Upper lobe of right lung (tissue), 1 donor: ENCODE measurements around the gene FGF22. TPM values are rescaled to one million over a fixed set of nuclear protein-coding genes. Genes with fewer than 3 reads are reported as not detected.

ENCODE experiments used
- ATAC-seq: fragments of 200-7000 bp; cut with Tn5 transposase; one replicate; pipeline ENCODE4 v1.9.1; 2020; ENCODE audit warnings: mild to moderate bottlenecking, moderate library complexity
- DNase-seq: peaks from one replicate; pipeline ENCODE4 v3.0.0-alpha.2; 2020
- H3K27ac ChIP-seq: fragments of 200-600 bp; one replicate; pipeline ENCODE4 v1.8.0; 2022
- H3K27me3 ChIP-seq: fragments of 200-600 bp; one replicate; pipeline ENCODE4 v1.8.0; 2022; ENCODE audit warnings: mild to moderate bottlenecking
- H3K36me3 ChIP-seq: fragments of 200-600 bp; one replicate; pipeline ENCODE4 v1.8.0; 2022
- H3K4me1 ChIP-seq: fragments of 200-600 bp; one replicate; pipeline ENCODE4 v1.8.0; 2022
- H3K4me3 ChIP-seq: fragments of 200-600 bp; one replicate; pipeline ENCODE4 v1.8.0; 2022; ENCODE audit warnings: mild to moderate bottlenecking
- H3K9me3 ChIP-seq: fragments of 200-600 bp; one replicate; pipeline ENCODE4 v1.8.0; 2022
- intact Hi-C: fragments of 100-400 bp; cut with DNase I; formaldehyde crosslinking; loops from one replicate; pipeline ENCODE4 v1.11.0; 2022
- total RNA-seq: library from RNA; stranded (reverse); fragmentation: NEBNext Ultra II Directional; extraction: Animal tissue kit (Norgen Biotek cat#: 25700); gene quantifications from one replicate; pipeline ENCODE4 v1.2.1, GENCODE V29; 2021
- TF ChIP-seq, protein P1 (sequence below): fragments of 200-600 bp; IDR thresholded peaks from one replicate; pipeline ENCODE4 v1.8.0; 2022; ENCODE audit warnings: antibody characterized with exemption
- donor health status: DM: no; HTN: yes; CAD: no; lungs with severe emphysema.

The FGF22 gene
- total RNA-seq, 1 donor from 2014 or later, result 0.52 TPM

DNA sequence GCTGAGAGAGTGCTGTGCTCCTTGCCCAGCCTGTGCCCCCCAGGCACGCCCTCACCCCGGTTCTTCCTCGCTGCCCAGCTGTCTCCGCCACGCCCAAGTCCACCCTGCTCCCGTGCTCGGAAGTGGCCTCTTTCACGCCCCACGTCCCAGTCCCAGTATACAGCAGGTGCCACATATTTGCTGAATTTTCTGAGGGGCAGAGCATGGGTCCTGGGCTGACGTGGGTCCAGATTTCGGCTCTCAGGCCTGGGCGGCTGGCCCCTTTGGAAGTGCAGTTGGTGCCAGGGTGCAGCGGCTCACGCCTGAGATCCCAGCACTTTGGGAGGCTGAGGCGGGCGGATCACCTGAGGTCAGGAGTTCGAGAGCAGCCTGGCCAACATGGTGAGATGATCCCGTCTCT is 46.6 kb upstream of the FGF22 start:
- Histone ChIP-seq H3K27me3 (peaks cover 45% of the 10 kb centered on the region), H3K27ac (no peak overlapping the region), H3K9me3 (no peaks in the 10 kb centered on the region), H3K36me3 (no peaks in the 10 kb centered on the region), H3K4me1 (peaks cover 6% of the 10 kb centered on the region), H3K4me3 (no peak overlapping the region)
- intact Hi-C loops, result no loop called here
- DNase-seq (no peak), ATAC-seq (no peak)
- TF ChIP-seq, protein P1, sequence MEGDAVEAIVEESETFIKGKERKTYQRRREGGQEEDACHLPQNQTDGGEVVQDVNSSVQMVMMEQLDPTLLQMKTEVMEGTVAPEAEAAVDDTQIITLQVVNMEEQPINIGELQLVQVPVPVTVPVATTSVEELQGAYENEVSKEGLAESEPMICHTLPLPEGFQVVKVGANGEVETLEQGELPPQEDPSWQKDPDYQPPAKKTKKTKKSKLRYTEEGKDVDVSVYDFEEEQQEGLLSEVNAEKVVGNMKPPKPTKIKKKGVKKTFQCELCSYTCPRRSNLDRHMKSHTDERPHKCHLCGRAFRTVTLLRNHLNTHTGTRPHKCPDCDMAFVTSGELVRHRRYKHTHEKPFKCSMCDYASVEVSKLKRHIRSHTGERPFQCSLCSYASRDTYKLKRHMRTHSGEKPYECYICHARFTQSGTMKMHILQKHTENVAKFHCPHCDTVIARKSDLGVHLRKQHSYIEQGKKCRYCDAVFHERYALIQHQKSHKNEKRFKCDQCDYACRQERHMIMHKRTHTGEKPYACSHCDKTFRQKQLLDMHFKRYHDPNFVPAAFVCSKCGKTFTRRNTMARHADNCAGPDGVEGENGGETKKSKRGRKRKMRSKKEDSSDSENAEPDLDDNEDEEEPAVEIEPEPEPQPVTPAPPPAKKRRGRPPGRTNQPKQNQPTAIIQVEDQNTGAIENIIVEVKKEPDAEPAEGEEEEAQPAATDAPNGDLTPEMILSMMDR, result no peak

GRCh38 chr19:593505-593904 is 46.2 kb upstream of the FGF22 start:
- no peak overlapping the region for H3K27ac ChIP-seq
- no peaks in the 10 kb centered on the region for H3K36me3 ChIP-seq
- TF ChIP-seq, protein P1, result no peak
- H3K4me3 ChIP-seq, result no peak overlapping the region
- no peaks in the 10 kb centered on the region for H3K9me3 ChIP-seq
- DNase-seq (no peak), ATAC-seq (no peak)
- intact Hi-C loops, result no loop called here
- peaks cover 41% of the 10 kb centered on the region for H3K27me3 ChIP-seq
- peaks cover 1% of the 10 kb centered on the region for H3K4me1 ChIP-seq

DNA sequence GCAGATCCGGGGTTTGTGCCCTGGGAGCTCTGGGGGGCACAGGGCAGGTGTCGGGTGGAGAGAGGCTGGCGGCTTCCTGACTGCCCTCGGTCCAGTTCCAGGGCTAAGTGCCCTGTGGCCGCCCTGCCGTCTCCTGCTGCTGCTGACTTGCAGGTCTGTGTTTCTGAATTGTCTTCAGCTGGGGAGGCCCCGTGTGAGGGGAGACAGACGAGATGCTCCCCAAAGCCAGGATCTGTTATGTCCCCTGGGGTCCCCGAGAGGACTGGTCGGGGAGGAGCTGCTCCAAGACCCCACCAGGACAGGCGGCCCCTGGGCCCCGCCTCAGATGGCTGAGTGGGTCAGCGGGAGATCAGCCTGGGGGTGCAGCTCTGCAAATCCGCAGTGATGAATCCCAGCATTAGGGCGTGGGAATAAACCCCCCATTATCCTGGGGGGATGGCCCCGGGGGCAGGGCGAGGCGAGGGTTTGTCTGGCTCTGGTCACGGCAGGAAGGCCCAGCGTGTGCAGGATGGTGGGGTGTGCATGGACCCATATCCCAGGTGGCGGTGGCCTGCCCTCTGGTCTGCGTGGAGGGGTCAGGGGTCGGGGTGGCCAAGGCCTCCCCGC is 45.3 kb upstream of the FGF22 start:
- ATAC-seq, result no peak
- Histone ChIP-seq H3K4me3 (no peak overlapping the region), H3K27ac (no peak overlapping the region), H3K4me1 (no peaks in the 10 kb centered on the region), H3K9me3 (no peaks in the 10 kb centered on the region), H3K36me3 (no peaks in the 10 kb centered on the region), H3K27me3 (peaks cover 32% of the 10 kb centered on the region)
- TF ChIP-seq, protein P1, result no peak
- intact Hi-C loops, result no loop called here
- no peak for DNase-seq

GRCh38 chr19:595326-596262 is 44.1 kb upstream of the FGF22 start:
- Histone ChIP-seq H3K4me1 (no peaks in the 10 kb centered on the region), H3K9me3 (no peaks in the 10 kb centered on the region), H3K36me3 (no peaks in the 10 kb centered on the region), H3K4me3 (no peak overlapping the region), H3K27me3 (peaks cover 28% of the 10 kb centered on the region), H3K27ac (no peak overlapping the region)
- ATAC-seq (no peak), DNase-seq (no peak)
- TF ChIP-seq, protein P1, result no peak
- intact Hi-C loops, result no loop called here

GRCh38 chr19:596263-596655 is 43.4 kb upstream of the FGF22 start:
- Histone ChIP-seq H3K27me3 (peaks cover 22% of the 10 kb centered on the region), H3K4me3 (no peak overlapping the region), H3K36me3 (no peaks in the 10 kb centered on the region), H3K9me3 (no peaks in the 10 kb centered on the region), H3K4me1 (no peaks in the 10 kb centered on the region), H3K27ac (no peak overlapping the region)
- ATAC-seq, result no peak
- TF ChIP-seq, protein P1, result no peak
- intact Hi-C loops, result no loop called here
- DNase-seq, result no peak
